GM12878 (cell line): Measurements from ENCODE around the gene INTS6. TPM values are rescaled to one million over a fixed set of nuclear protein-coding genes. Genes with fewer than 3 reads are reported as not detected.

Source experiments
- ATAC-seq: fragments of 200-7000 bp; cut with Tn5 transposase; 3 replicates; pipeline ENCODE4 v1.9.1; 2020; ENCODE audit warnings: mild to moderate bottlenecking, moderate library complexity
- BruUV-seq: library from RNA; stranded (reverse); fragments of 400-500 nt; replicated peaks from 2 replicates; lab custom pipeline; 2021; lab: Mats Ljungman, UMichigan
- CTCF ChIA-PET: fragments of 300-600 bp; sonication (Branson Sonifier 250); formaldehyde crosslinking; extraction: SDS; loops from one replicate; lab custom pipeline; 2021; ENCODE audit warnings: inconsistent platforms; lab: Yijun Ruan, JAX
- POLR2A ChIA-PET: fragments of 350-600 bp; formaldehyde crosslinking; extraction: SDS; loops from one replicate; lab custom pipeline; 2021; ENCODE audit warnings: inconsistent platforms; lab: Charles Lee
- RAD21 ChIA-PET: fragments of 300-600 bp; sonication (Branson Sonifier 250); formaldehyde crosslinking; loops from one replicate; lab custom pipeline; 2023; ENCODE audit warnings: antibody characterized with exemption; ENCODE audit not compliant: unreplicated experiment; lab: Charles Lee
- SMC1A ChIA-PET: fragments of 300-600 bp; sonication (Branson Sonifier 250); formaldehyde crosslinking; loops from one replicate; lab custom pipeline; 2023; ENCODE audit not compliant: unreplicated experiment, uncharacterized antibody; lab: Charles Lee
- DNase-seq: peaks from one replicate; pipeline ENCODE4 v3.0.0-alpha.2; 2011; ENCODE audit warnings: low read depth, low spot score
- FAIRE-seq: peaks from 3 replicates; lab custom pipeline; 2011; peaks lifted over from hg19 to GRCh38; lab: Jason Lieb, UNC
- H2AFZ ChIP-seq: 2 replicates; pipeline ENCODE4 v1.6.0; 2011; ENCODE audit warnings: low read depth, low read length, control low read depth; ENCODE audit not compliant: control insufficient read depth
- H3K27ac ChIP-seq: 2 replicates; pipeline ENCODE4 v1.5.1; 2011; ENCODE audit warnings: control low read depth; ENCODE audit not compliant: control insufficient read depth, insufficient read depth
- H3K27me3 ChIP-seq, 2 experiments: replicated peaks in 1 of 2; 2 replicates each; pipeline versions ENCODE4 v1.6.0 to v1.6.1; 2011; ENCODE audit warnings: low read length in 1 of 2; ENCODE audit not compliant: control insufficient read depth in 2 of 2, insufficient read depth in 2 of 2
- H3K36me3 ChIP-seq, 2 experiments: 2 replicates each; pipeline ENCODE4 v1.5.1; 2011; ENCODE audit warnings: low read length in 1 of 2; ENCODE audit not compliant: control insufficient read depth in 2 of 2, insufficient read depth in 2 of 2
- H3K4me1 ChIP-seq: 2 replicates; pipeline ENCODE4 v1.6.1; 2011; ENCODE audit warnings: mild to moderate bottlenecking, low read length, moderate library complexity, mixed read lengths; ENCODE audit not compliant: control insufficient read depth, insufficient read depth
- H3K4me2 ChIP-seq: 2 replicates; pipeline ENCODE4 v1.6.0; 2011; ENCODE audit warnings: control low read depth; ENCODE audit not compliant: control insufficient read depth, insufficient read depth
- H3K4me3 ChIP-seq: fragments of 200-600 bp; sonication (generic); 2 replicates; pipeline ENCODE4 v1.5.1; 2016
- H3K79me2 ChIP-seq: 2 replicates; pipeline ENCODE4 v1.6.0; 2011; ENCODE audit warnings: low read length; ENCODE audit not compliant: control insufficient read depth, insufficient read depth
- H3K9ac ChIP-seq: 2 replicates; pipeline ENCODE4 v1.8.0; 2011; ENCODE audit warnings: low read length, control low read depth, mixed read lengths; ENCODE audit not compliant: control insufficient read depth, insufficient read depth
- H3K9me3 ChIP-seq: replicated peaks from 3 replicates; pipeline ENCODE4 v1.5.1; 2011; ENCODE audit warnings: mild to moderate bottlenecking, low read length; ENCODE audit not compliant: control insufficient read depth, insufficient read depth
- H4K20me1 ChIP-seq: 2 replicates; pipeline ENCODE4 v1.6.0; 2011; ENCODE audit not compliant: control insufficient read depth, insufficient read depth
- CBX3 ChIP-seq: fragments of 200-600 bp; sonication (generic); IDR thresholded peaks from 2 replicates; pipeline ENCODE4 v1.6.1; 2016; ENCODE audit warnings: low read depth, borderline replicate concordance
- CHD1 ChIP-seq: IDR thresholded peaks from 2 replicates; pipeline ENCODE4 v1.6.1; 2012; ENCODE audit warnings: low read depth, low read length, improper control_type of control experiment
- CREM ChIP-seq: IDR thresholded peaks from 2 replicates; pipeline ENCODE4 v1.6.1; 2014; ENCODE audit warnings: antibody characterized with exemption, low read depth
- EGR1 ChIP-seq, 2 experiments: IDR thresholded peaks; 1 replicate in 1 of 2; 2 replicates in 1 of 2; pipeline ENCODE4 v1.6.1; 2011 to 2012; ENCODE audit warnings: low read depth in 2 of 2, low read length in 2 of 2, borderline replicate concordance in 1 of 2, mild to moderate bottlenecking in 1 of 2, moderate library complexity in 1 of 2
- ETV6 ChIP-seq, 2 experiments: fragments of 450-650 bp in 1 of 2; IDR thresholded peaks in 1 of 2; conservative IDR thresholded peaks in 1 of 2; 2 replicates each; pipeline ENCODE4 v1.6.1; 2014; ENCODE audit warnings: antibody characterized with exemption in 1 of 2, borderline replicate concordance in 1 of 2, low read depth in 1 of 2, mild to moderate bottlenecking in 1 of 2, moderate library complexity in 1 of 2
- FOS ChIP-seq: IDR thresholded peaks from 3 replicates; pipeline ENCODE4 v1.6.1; 2011; ENCODE audit warnings: borderline replicate concordance; ENCODE audit not compliant: insufficient read length; ENCODE audit errors: extremely low read depth
- JUND ChIP-seq: IDR thresholded peaks from 2 replicates; pipeline ENCODE4 v1.6.1; 2012; ENCODE audit warnings: low read depth, mild to moderate bottlenecking, low read length, improper control_type of control experiment, moderate library complexity
- RCOR1 ChIP-seq: conservative IDR thresholded peaks from 2 replicates; pipeline ENCODE4 v1.6.1; 2012; ENCODE audit warnings: low read depth, low read length, improper control_type of control experiment
- SRF ChIP-seq, 2 experiments: IDR thresholded peaks; 2 replicates each; pipeline ENCODE4 v1.6.1; 2011; ENCODE audit warnings: low read depth in 2 of 2, low read length in 2 of 2, mild to moderate bottlenecking in 1 of 2, moderate library complexity in 1 of 2
- YY1 ChIP-seq: IDR thresholded peaks from 2 replicates; pipeline ENCODE4 v1.6.1; 2011; ENCODE audit warnings: low read depth, mild to moderate bottlenecking, low read length
- WGBS: methylation state at CpG from one replicate; pipeline ENCODE4 v1.1.6; 2016; ENCODE audit warnings: low lambda C conversion rate; ENCODE audit not compliant: insufficient replicate concordance, insufficient coverage; ENCODE audit errors: missing lambda C conversion rate; 5-methylcytosine and 5-hydroxymethylcytosine counted together
- in situ Hi-C: fragments of 300-500 bp; cut with MboI; formaldehyde crosslinking; loops from 9 replicates; pipeline ENCODE4 v1.14.3; 2018; ENCODE audit warnings: mixed read lengths
- intact Hi-C: fragments of 100-400 bp; cut with micrococcal nuclease; formaldehyde crosslinking; loops from one replicate; pipeline ENCODE4 v1.14.2; 2022; ENCODE audit not compliant: unreplicated experiment
- polyA plus RNA-seq, 11 experiments: library from polyadenylated mRNA; depleted of rRNA in 4 of 11; unstranded in 6 of 11; stranded (reverse) in 5 of 11; fragments of >200 nt; fragmentation: Nextera tagmentation in 4 of 11; fragmentation: Illumina TruSeq in 1 of 11; extraction: Ambion mirVana in 4 of 11; extraction: Trizol in 1 of 11; gene quantifications; 1 replicate in 1 of 11; 2 replicates in 10 of 11; pipeline versions ENCODE4 v1.2.1 to v1.2.3, GENCODE V29; 2011 to 2016; ENCODE audit warnings: inconsistent platforms in 2 of 11, missing spikeins in 2 of 11, low read depth in 1 of 11
- total RNA-seq, 4 experiments: library from RNA; depleted of rRNA in 3 of 4; stranded (reverse); fragments of >200 nt in 3 of 4; fragmentation: Illumina TruSeq in 1 of 4; extraction: Trizol in 1 of 4; gene quantifications; 2 replicates each; pipeline versions ENCODE4 v1.2.1 to v1.2.3, GENCODE V29; 2013 to 2021
- TF ChIP-seq, protein P1 (sequence below): fragments of 450-650 bp; IDR thresholded peaks from 2 replicates; pipeline ENCODE4 v1.6.1; 2018; ENCODE audit warnings: mild to moderate bottlenecking, low read depth, moderate library complexity; ENCODE audit not compliant: partially characterized antibody

Gene INTS6
- total and polyA plus RNA-seq, 10 of the 15 experiments (the other 5 are each of a cell fraction or from before 2014, with no cell fraction given), result 7.2 to 57.7 (median 30.9) TPM

DNA sequence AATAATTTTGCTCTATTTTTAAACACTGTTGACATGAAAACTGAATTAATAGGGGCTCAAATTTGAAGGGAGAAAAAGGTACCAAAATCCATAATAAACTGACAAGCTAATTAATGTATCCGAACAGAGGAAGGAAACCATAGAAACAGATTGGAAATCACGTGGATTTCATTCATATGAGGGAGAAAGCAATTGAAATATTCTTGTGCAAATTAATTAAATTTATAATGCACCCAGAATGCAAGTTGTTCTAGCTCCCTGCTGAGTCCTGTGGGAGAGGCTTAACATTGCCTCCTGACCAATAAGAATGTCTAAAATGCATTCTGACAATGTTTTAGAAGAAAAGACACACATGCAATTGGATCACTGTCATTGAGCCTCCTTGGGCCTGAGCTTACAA lies 131.0 kb downstream of the INTS6 start:
- intact Hi-C loops (no loop called here), in situ Hi-C loops (no loop called here)
- FAIRE-seq (no peak), ATAC-seq (no peak), DNase-seq (no peak)
- Histone ChIP-seq H2AFZ (no peak overlapping the region), H3K4me3 (no peak overlapping the region), H3K36me3 (no peaks in the 10 kb centered on the region), H3K9ac (no peak overlapping the region), H3K4me1 (peaks cover 6% of the 10 kb centered on the region; the same call in 1 of the 2 replicates), H3K27me3 (no peaks in the 10 kb centered on the region), H3K4me2 (no peak overlapping the region), H3K79me2 (no peaks in the 10 kb centered on the region), H3K27ac (no peak overlapping the region), H3K9me3 (no peaks in the 10 kb centered on the region), H4K20me1 (no peaks in the 10 kb centered on the region)
- ChIA-PET RAD21 (interaction anchor here (1.3 kb wide), 1 partner anchor 476 kb away, joined by 3 read pairs; no protein-coding TSS in a partner anchor), POLR2A (no interaction called here), CTCF (interaction anchor here (1.3 kb wide), 1 partner anchor 197 kb away, joined by 3 read pairs; no protein-coding TSS in a partner anchor), SMC1A (interaction anchor here (0.9 to 1.7 kb wide), 4 partner anchors 10 to 197 kb away, joined by 3 read pairs; no protein-coding TSS in a partner anchor)
- 38% methylated on average over 2 of the region's 2 CpGs for WGBS
- TF ChIP-seq CREM (no peak), FOS (no peak), YY1 (no peak), CHD1 (no peak), RCOR1 (no peak)
- BruUV-seq, result no TSS peak

GRCh38 chr13:51318876-51319275 lies 134.0 kb downstream of the INTS6 start:
- intact Hi-C loops (no loop called here), in situ Hi-C loops (loop anchor here (5.0 kb wide), 1 partner anchor 52 kb away; no protein-coding TSS in a partner anchor)
- Histone ChIP-seq H3K4me1 (no peaks in the 10 kb centered on the region), H3K27me3 (no peaks in the 10 kb centered on the region), H3K79me2 (no peaks in the 10 kb centered on the region), H3K9ac (no peak overlapping the region), H4K20me1 (no peaks in the 10 kb centered on the region), H3K4me3 (no peak overlapping the region), H3K4me2 (no peak overlapping the region), H3K9me3 (no peaks in the 10 kb centered on the region), H2AFZ (no peak overlapping the region), H3K27ac (no peak overlapping the region), H3K36me3 (no peaks in the 10 kb centered on the region)
- SMC1A ChIA-PET, result interaction anchor here (1.5 kb wide), 1 partner anchor 10 kb away, joined by 3 read pairs; no protein-coding TSS in a partner anchor
- RAD21 ChIA-PET, result no interaction called here
- 42% methylated on average over 3 of the region's 3 CpGs for WGBS
- DNase-seq (no peak), ATAC-seq (no peak), FAIRE-seq (no peak)
- CTCF ChIA-PET, result no interaction called here
- POLR2A ChIA-PET, result no interaction called here
- BruUV-seq, result no TSS peak
- no peak for TF ChIP-seq SRF (IDR thresholded peaks at IDR 0.05; ENCODE audit: low read depth in 2 of 2, low read length in 2 of 2)
- TF ChIP-seq ETV6 (conservative IDR thresholded peaks at IDR 0.05 in 1 of 2, IDR thresholded peaks at IDR 0.05 in 1 of 2; ENCODE audit: borderline replicate concordance in 1 of 2, low read depth in 1 of 2), result no peak
- TF ChIP-seq EGR1 (IDR thresholded peaks at IDR 0.05; ENCODE audit: borderline replicate concordance in 1 of 2, low read depth in 2 of 2, low read length in 2 of 2), result no peak
- no peak for TF ChIP-seq CBX3
- TF ChIP-seq JUND, result no peak
- TF ChIP-seq, protein P1, sequence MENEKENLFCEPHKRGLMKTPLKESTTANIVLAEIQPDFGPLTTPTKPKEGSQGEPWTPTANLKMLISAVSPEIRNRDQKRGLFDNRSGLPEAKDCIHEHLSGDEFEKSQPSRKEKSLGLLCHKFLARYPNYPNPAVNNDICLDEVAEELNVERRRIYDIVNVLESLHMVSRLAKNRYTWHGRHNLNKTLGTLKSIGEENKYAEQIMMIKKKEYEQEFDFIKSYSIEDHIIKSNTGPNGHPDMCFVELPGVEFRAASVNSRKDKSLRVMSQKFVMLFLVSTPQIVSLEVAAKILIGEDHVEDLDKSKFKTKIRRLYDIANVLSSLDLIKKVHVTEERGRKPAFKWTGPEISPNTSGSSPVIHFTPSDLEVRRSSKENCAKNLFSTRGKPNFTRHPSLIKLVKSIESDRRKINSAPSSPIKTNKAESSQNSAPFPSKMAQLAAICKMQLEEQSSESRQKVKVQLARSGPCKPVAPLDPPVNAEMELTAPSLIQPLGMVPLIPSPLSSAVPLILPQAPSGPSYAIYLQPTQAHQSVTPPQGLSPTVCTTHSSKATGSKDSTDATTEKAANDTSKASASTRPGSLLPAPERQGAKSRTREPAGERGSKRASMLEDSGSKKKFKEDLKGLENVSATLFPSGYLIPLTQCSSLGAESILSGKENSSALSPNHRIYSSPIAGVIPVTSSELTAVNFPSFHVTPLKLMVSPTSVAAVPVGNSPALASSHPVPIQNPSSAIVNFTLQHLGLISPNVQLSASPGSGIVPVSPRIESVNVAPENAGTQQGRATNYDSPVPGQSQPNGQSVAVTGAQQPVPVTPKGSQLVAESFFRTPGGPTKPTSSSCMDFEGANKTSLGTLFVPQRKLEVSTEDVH, result no peak
